Gastrocnemius medialis (tissue), 4 donors: ENCODE results near the gene RAPGEF1. TPM values are rescaled to one million over a fixed set of nuclear protein-coding genes. Genes with fewer than 3 reads are reported as not detected.

Experiments used
- ATAC-seq, 2 donors: fragments of 150-250 bp; one replicate each; pipeline ENCODE4 v1.9.1; 2016
- DNase-seq, 2 donors: peaks; one replicate each; pipeline ENCODE4 v3.0.0-alpha.2; 2019
- H3K27ac ChIP-seq, 4 donors: fragments of 200-600 bp; sonication (generic); 1 replicate in 1 of 4; 2 replicates in 3 of 4; pipeline ENCODE4 v1.5.1; 2016 to 2018; ENCODE audit warnings: mild to moderate bottlenecking in 2 of 4, moderate library complexity in 1 of 4
- H3K27me3 ChIP-seq, 3 donors: fragments of 200-600 bp; sonication (generic) in 2 of 3; 1 replicate in 1 of 3; 2 replicates in 2 of 3; pipeline versions ENCODE4 v1.5.1 to v1.6.0; 2016 to 2019; ENCODE audit warnings: mild to moderate bottlenecking in 1 of 3, moderate library complexity in 1 of 3
- H3K36me3 ChIP-seq, 2 donors: fragments of 200-600 bp; sonication (generic) in 1 of 2; one replicate each; pipeline ENCODE4 v1.5.1; 2017 to 2018
- H3K4me1 ChIP-seq, 2 donors: fragments of 200-600 bp; sonication (generic) in 1 of 2; one replicate each; pipeline ENCODE4 v1.5.1; 2016 to 2017; ENCODE audit warnings: mild to moderate bottlenecking in 2 of 2
- H3K4me3 ChIP-seq, 4 donors: fragments of 200-600 bp; sonication (generic) in 3 of 4; 1 replicate in 1 of 4; 2 replicates in 3 of 4; pipeline ENCODE4 v1.5.1; 2016 to 2019; ENCODE audit warnings: mild to moderate bottlenecking in 2 of 4
- H3K9me3 ChIP-seq, 3 donors: fragments of 200-600 bp; sonication (generic) in 2 of 3; 1 replicate in 1 of 3; 2 replicates in 2 of 3; pipeline ENCODE4 v1.5.1; 2016 to 2019
- POLR2A ChIP-seq, 2 donors: fragments of 450-650 bp; IDR thresholded peaks; one replicate each; pipeline ENCODE4 v1.6.1; 2017; ENCODE audit warnings: antibody characterized with exemption in 2 of 2, mild to moderate bottlenecking in 2 of 2, moderate library complexity in 2 of 2
- in situ Hi-C, 4 donors: fragments of 200-750 bp; cut with MboI; loops; one replicate each; pipeline versions ENCODE4 v1.15.0 to v1.8.0; 2017; ENCODE audit warnings: low sequenced_read_pairs in 4 of 4
- intact Hi-C: fragments of 100-400 bp; cut with DNase I; formaldehyde crosslinking; loops from one replicate; pipeline ENCODE4 v1.15.1; 2023; ENCODE audit warnings: low total_unique reads
- total RNA-seq, 4 donors: library from RNA; depleted of rRNA; stranded (reverse); fragments of >200 nt; gene quantifications; one replicate each; pipeline versions ENCODE4 v1.1.0 to v1.2.3, GENCODE V29; 2016
- TF ChIP-seq, protein P1 (sequence below), 5 experiments: fragments of 450-650 bp in 3 of 5; fragments of 200-600 bp in 2 of 5; sonication (generic) in 2 of 5; IDR thresholded peaks in 4 of 5; conservative IDR thresholded peaks in 1 of 5; 1 replicate in 4 of 5; 2 replicates in 1 of 5; pipeline ENCODE4 v1.5.1; 2016 to 2019; ENCODE audit warnings: antibody characterized with exemption in 5 of 5, mild to moderate bottlenecking in 3 of 5, moderate library complexity in 3 of 5

Gene RAPGEF1
- total RNA-seq, 4 donors from 2014 or later: 123 to 296 (median 217) TPM

DNA sequence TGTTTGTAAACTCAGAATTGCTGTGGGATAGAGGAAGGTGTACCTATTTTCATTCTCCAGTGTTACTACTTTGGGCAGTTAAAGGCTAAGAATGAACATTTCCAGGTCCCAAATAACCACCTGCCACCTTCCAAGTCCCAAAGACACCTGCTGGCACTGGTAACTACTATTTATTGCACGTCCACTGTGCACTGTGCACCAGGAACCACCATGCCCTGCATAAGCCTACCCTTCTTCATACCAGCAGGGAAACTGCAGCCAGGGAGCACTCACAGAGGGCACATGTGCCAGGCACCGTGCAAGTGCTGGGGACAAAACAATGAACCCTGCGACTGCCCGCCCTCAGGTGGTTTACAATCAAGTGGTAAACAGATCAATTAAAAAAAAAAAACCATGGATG lies 34.9 kb downstream of the RAPGEF1 start:
- Histone ChIP-seq H3K27ac (peak overlapping the region; percentile 75 to 88 (median 80)), H3K27me3 (no peaks in the 10 kb centered on the region), H3K9me3 (no peaks in the 10 kb centered on the region), H3K4me1 (peaks cover 62 to 83% of the 10 kb centered on the region in 2 donors), H3K4me3 (peak overlapping the region in 1 of 4 donors; percentile 44), H3K36me3 (no peaks in the 10 kb centered on the region)
- in situ Hi-C loops (no loop called here), intact Hi-C loops (no loop called here)
- TF ChIP-seq, protein P1, sequence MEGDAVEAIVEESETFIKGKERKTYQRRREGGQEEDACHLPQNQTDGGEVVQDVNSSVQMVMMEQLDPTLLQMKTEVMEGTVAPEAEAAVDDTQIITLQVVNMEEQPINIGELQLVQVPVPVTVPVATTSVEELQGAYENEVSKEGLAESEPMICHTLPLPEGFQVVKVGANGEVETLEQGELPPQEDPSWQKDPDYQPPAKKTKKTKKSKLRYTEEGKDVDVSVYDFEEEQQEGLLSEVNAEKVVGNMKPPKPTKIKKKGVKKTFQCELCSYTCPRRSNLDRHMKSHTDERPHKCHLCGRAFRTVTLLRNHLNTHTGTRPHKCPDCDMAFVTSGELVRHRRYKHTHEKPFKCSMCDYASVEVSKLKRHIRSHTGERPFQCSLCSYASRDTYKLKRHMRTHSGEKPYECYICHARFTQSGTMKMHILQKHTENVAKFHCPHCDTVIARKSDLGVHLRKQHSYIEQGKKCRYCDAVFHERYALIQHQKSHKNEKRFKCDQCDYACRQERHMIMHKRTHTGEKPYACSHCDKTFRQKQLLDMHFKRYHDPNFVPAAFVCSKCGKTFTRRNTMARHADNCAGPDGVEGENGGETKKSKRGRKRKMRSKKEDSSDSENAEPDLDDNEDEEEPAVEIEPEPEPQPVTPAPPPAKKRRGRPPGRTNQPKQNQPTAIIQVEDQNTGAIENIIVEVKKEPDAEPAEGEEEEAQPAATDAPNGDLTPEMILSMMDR (IDR thresholded peaks at IDR 0.05 in 4 of 5, conservative IDR thresholded peaks at IDR 0.05 in 1 of 5): no peak
- no peak for TF ChIP-seq POLR2A (IDR thresholded peaks at IDR 0.05)
- DNase-seq (no peak), ATAC-seq (no peak)

DNA sequence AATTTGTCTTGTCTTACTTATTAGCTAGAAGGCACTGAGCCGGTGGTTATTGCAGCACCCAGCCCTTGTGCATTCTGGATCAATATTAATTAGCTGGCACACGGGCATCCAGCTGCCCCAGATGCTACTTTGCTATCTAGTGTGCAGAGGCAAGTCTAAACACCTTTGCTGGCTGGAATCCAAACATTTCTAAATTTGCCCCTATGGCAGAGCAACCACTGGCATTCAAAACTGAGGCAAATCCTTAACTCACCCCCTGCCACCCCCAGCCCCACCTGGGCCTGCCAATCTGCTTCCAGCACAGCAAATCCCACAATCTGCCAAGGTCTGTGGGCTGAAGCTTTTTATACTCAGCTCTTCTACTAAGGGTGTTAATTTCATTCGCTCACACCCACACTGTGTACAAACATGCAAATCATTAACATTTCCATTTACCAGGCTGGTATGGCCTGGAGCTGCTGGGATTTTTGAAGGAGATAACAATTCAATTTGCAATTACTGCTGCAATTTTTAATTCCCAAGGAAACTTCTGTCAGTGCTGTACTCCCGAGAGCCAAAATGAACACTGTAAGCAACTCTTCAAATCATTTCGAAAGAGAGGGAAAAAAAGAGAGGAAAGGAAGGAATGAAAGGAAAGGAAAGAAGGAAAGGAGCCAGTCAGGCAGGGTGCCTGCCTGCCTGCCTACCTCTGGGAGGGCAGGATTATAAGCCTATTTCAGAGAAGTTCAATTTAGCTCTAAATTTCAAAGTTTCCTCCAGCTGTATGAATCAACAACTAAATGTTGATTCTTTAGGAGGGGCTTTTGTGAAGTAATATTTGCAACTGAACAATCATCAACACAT lies 35.5 kb downstream of the RAPGEF1 start:
- ATAC-seq (no peak), DNase-seq (no peak)
- H3K4me3 ChIP-seq: peak overlapping the region in 1 of 4 donors; percentile 0
- peak overlapping the region; percentile 75 to 88 (median 80) for H3K27ac ChIP-seq
- no peak for TF ChIP-seq POLR2A (IDR thresholded peaks at IDR 0.05)
- TF ChIP-seq, protein P1 (IDR thresholded peaks at IDR 0.05 in 4 of 5, conservative IDR thresholded peaks at IDR 0.05 in 1 of 5): no peak
- peaks cover 60 to 84% of the 10 kb centered on the region in 2 donors for H3K4me1 ChIP-seq
- no peaks in the 10 kb centered on the region for H3K9me3 ChIP-seq
- no peaks in the 10 kb centered on the region for H3K36me3 ChIP-seq
- intact Hi-C loops: no loop called here
- no peaks in the 10 kb centered on the region for H3K27me3 ChIP-seq
- in situ Hi-C loops: no loop called here

DNA sequence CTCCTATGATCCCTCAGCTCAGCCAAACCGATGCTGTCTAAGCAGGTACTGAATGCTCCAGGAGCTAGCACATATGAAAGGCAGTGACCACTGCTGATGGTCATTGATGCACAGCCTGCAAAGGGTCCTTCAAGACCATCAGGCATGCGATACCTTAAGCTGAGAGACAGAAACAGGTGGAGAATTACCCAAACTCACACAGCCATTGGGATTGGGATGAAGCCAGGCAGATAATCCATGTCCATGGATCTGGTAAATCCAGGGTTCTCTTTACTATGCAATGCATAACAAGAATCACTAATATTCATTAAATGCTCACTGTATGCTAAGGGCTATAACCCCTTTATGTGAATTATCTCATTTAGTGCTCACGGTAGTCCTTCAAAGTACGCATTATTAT lies 36.2 kb downstream of the RAPGEF1 start:
- H3K36me3 ChIP-seq: no peaks in the 10 kb centered on the region
- in situ Hi-C loops (no loop called here), intact Hi-C loops (no loop called here)
- H3K4me1 ChIP-seq: peaks cover 60 to 87% of the 10 kb centered on the region in 2 donors
- peak overlapping the region in 1 of 4 donors; percentile 0 for H3K4me3 ChIP-seq
- ATAC-seq: no peak
- TF ChIP-seq, protein P1 (IDR thresholded peaks at IDR 0.05 in 4 of 5, conservative IDR thresholded peaks at IDR 0.05 in 1 of 5): no peak
- TF ChIP-seq POLR2A (IDR thresholded peaks at IDR 0.05): no peak
- peak overlapping the region; percentile 75 to 88 (median 80) for H3K27ac ChIP-seq
- no peak for DNase-seq
- H3K9me3 ChIP-seq: no peaks in the 10 kb centered on the region
- no peaks in the 10 kb centered on the region for H3K27me3 ChIP-seq

DNA sequence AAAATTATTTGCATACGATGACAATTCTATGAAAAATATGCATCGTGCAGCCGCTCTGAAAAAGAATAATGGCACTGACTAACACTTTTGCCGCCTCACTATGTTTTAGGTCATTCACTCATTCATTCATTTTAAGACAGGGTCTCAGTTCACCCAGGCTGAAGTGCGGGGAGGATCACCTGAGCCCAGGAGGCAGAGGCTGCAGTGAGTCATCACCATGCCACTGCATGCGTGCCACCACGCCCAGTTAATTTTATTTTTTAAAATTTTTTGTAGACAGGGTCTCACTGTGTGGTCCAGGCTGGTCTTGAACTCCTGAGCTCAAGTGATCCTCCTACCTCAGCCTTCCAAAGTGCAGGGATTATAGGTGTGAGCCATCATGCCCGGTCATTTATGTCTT lies 37.0 kb downstream of the RAPGEF1 start:
- ATAC-seq (no peak), DNase-seq (no peak)
- Histone ChIP-seq H3K4me1 (peaks cover 60 to 87% of the 10 kb centered on the region in 2 donors), H3K27me3 (no peaks in the 10 kb centered on the region), H3K36me3 (no peaks in the 10 kb centered on the region), H3K4me3 (no peak overlapping the region), H3K9me3 (no peaks in the 10 kb centered on the region), H3K27ac (peak overlapping the region in 3 of 4 donors; percentile 77 to 88 (median 85))
- TF ChIP-seq, protein P1 (IDR thresholded peaks at IDR 0.05 in 4 of 5, conservative IDR thresholded peaks at IDR 0.05 in 1 of 5): no peak
- TF ChIP-seq POLR2A (IDR thresholded peaks at IDR 0.05): no peak
- intact Hi-C loops (no loop called here), in situ Hi-C loops (no loop called here)
